Parathyroid adenoma (tissue), 2 donors: ENCODE data around the gene SPRED3.
"Not testable (repeated sequence)": the region's sequence is repeated elsewhere in the genome, so short reads cannot be mapped to it uniquely, and the experiment has no call there.

Experiments used
- H2AFZ ChIP-seq: fragments of 300-600 bp; sonication (generic); one replicate; pipeline ENCODE4 v1.7.0; 2017; ENCODE audit warnings: antibody characterized with exemption, mild to moderate bottlenecking
- H3K27ac ChIP-seq: fragments of 300-600 bp; sonication (generic); one replicate; pipeline ENCODE4 v1.7.0; 2017
- H3K27me3 ChIP-seq: fragments of 300-600 bp; sonication (generic); one replicate; pipeline ENCODE4 v1.7.0; 2017; ENCODE audit warnings: low read length; ENCODE audit not compliant: control insufficient read depth, insufficient read depth
- H3K36me3 ChIP-seq: fragments of 300-600 bp; sonication (generic); one replicate; pipeline ENCODE4 v1.7.0; 2017; ENCODE audit warnings: low read length; ENCODE audit not compliant: control insufficient read depth, insufficient read depth
- H3K4me1 ChIP-seq: fragments of 300-600 bp; sonication (generic); one replicate; pipeline ENCODE4 v1.7.0; 2017; ENCODE audit warnings: control low read depth
- H3K4me2 ChIP-seq: fragments of 300-600 bp; sonication (generic); one replicate; pipeline ENCODE4 v1.7.0; 2017; ENCODE audit warnings: low read length
- H3K4me3 ChIP-seq: fragments of 300-600 bp; sonication (generic); one replicate; pipeline ENCODE4 v1.7.0; 2017; ENCODE audit warnings: low read depth, low read length
- H3K79me2 ChIP-seq: fragments of 300-600 bp; sonication (generic); one replicate; pipeline ENCODE4 v1.7.0; 2017; ENCODE audit warnings: control low read depth
- H3K9ac ChIP-seq: fragments of 300-600 bp; sonication (generic); one replicate; pipeline ENCODE4 v1.7.0; 2017; ENCODE audit warnings: mild to moderate bottlenecking
- H3K9me3 ChIP-seq: fragments of 300-600 bp; sonication (generic); one replicate; pipeline ENCODE4 v1.7.0; 2017; ENCODE audit warnings: low read length; ENCODE audit not compliant: control insufficient read depth
- CTCF ChIP-seq: fragments of 300-600 bp; sonication (generic); IDR thresholded peaks from one replicate; pipeline ENCODE4 v1.7.0; 2017; ENCODE audit warnings: antibody characterized with exemption, mild to moderate bottlenecking
- donor health status: primary hyperparathyroidism.

SPRED3 gene

GRCh38 chr19:38421856-38422255, 33.4 kb downstream of the SPRED3 start:
- TF ChIP-seq CTCF: no peak
- Histone ChIP-seq H3K9me3 (no peaks in the 10 kb centered on the region), H3K79me2 (no peaks in the 10 kb centered on the region), H3K4me1 (peaks cover 3% of the 10 kb centered on the region), H3K36me3 (no peaks in the 10 kb centered on the region), H3K4me3 (no peak overlapping the region), H3K27ac (no peak overlapping the region), H2AFZ (no peak overlapping the region), H3K27me3 (no peaks in the 10 kb centered on the region), H3K4me2 (no peak overlapping the region), H3K9ac (no peak overlapping the region)

DNA sequence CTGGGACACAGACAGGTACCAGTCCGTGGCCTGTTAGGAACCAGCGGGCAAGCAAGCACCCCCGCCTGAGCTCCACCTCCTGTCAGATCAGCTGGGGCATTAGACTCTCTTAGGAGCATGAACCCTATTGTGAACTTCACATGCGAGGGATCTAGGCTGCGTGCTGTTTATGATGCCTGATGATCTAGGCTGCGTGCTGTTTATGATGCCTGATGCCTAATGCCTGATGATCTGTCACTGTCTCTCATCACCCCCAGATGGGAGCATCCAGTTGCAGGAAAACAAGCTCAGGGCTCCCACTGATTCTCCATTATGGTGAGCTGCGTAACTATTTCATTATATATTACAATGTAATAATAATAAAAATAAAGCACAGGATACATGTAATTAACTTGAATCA, 33.9 kb downstream of the SPRED3 start:
- Histone ChIP-seq H3K36me3 (no peaks in the 10 kb centered on the region), H3K4me1 (peaks cover 3% of the 10 kb centered on the region), H3K27ac (no peak overlapping the region), H3K4me3 (no peak overlapping the region), H3K79me2 (no peaks in the 10 kb centered on the region), H3K4me2 (no peak overlapping the region), H2AFZ (no peak overlapping the region), H3K27me3 (no peaks in the 10 kb centered on the region), H3K9ac (no peak overlapping the region), H3K9me3 (no peaks in the 10 kb centered on the region)
- TF ChIP-seq CTCF: no peak

DNA sequence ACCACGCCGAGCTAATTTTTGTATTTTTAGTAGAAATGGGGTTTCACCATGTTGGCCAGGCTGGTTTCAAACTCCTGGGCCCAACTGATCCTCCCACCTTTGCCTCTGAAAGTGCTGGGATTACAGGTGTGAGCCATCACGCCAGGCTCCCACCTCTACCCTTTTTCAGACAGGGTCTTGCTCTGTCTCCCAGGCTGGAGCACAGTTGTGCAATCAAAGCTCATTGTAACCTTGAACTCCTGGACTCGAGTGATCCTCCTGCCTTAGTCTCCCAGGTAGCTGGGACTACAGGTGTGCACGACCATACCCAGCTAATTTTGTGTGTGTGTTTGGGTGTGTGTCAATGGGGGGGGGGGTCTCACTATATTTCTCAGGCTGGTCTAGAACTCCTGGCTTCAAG, 35.8 kb downstream of the SPRED3 start:
- Histone ChIP-seq H3K27ac (no peak overlapping the region), H3K9me3 (no peaks in the 10 kb centered on the region), H3K36me3 (no peaks in the 10 kb centered on the region), H3K4me1 (no peaks in the 10 kb centered on the region), H3K79me2 (no peaks in the 10 kb centered on the region), H3K4me3 (no peak overlapping the region), H3K9ac (no peak overlapping the region), H3K4me2 (no peak overlapping the region), H3K27me3 (no peaks in the 10 kb centered on the region), H2AFZ (no peak overlapping the region)
- TF ChIP-seq CTCF: no peak

DNA sequence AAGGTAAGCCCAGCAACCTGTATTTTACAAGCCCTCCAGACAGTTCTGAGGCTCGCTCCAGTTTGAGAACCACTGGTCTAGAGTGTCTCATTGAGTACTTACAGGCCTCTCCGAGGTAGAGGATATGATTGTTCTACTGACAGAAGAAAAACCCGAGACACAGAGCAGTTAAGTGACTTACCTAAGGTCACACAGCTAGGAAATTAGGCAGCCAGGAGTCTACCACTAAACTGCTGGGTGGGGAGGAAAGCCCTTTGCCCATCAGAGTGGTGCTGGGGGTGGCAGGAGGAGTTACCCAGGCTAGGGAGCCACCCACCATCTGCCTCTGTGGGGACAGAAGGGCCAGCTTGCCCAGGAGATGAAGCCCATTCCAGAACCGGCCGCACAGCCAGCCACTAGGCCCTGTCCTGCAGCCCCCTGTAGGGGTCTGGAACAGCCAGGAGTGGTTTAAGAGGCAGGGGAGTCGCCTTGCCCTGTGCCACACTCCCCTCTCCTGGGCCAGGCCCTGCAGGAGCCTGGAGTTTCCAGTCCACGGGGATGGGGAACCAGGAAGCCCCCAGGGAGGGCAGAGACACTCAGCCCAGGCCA, 36.8 kb downstream of the SPRED3 start:
- Histone ChIP-seq H3K9me3 (no peaks in the 10 kb centered on the region), H3K27ac (no peak overlapping the region), H2AFZ (no peak overlapping the region), H3K4me1 (no peaks in the 10 kb centered on the region), H3K4me3 (no peak overlapping the region), H3K4me2 (no peak overlapping the region), H3K36me3 (no peaks in the 10 kb centered on the region), H3K79me2 (no peaks in the 10 kb centered on the region), H3K9ac (no peak overlapping the region), H3K27me3 (no peaks in the 10 kb centered on the region)
- no peak for TF ChIP-seq CTCF

DNA sequence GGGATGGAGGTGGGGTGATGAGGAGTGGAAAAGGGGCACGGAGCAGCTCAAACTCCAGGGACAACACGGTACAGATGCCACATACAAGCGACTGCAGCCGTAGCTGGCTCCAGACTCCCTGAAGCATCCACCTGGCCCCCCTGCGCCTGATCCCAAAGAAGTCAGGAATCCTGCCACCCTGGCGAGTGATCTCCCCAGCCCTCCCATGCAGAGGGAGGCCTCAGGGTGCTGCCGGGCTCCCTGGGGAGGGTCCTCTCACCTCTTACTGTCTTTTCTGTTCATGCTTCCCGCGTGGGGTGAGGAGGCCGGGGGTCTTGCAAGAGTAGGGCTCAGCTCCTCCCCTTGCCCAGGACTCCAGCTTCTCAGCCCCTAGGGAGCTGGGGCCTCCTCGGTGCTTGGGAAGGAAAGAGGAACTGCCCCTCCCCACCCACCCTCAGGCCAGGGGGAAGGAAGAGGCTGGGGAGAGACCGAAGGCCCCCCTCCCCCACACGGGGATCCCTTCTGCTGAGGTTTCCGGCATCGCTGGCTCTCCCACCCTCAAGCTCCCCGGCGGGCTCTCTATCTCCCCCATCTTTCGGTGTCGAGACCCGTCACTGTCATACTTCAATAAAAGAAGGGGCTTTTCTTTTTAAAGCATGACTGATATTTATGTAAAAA, 37.4 kb downstream of the SPRED3 start, which contains the start of gene RASGRP4:
TSS of gene RASGRP4 (minus strand) at position 410 of the 657 bp plus-strand sequence. CDS start at position 282, 128 bp downstream.
- Histone ChIP-seq H3K27ac (no peak within 1 kb of the TSS), H3K9ac (no peak within 1 kb of the TSS), H3K4me1 (no peaks in the 10 kb centered on the region), H3K36me3 (no peaks in the 10 kb centered on the region), H3K79me2 (no peaks in the 10 kb centered on the region), H3K9me3 (no peaks in the 10 kb centered on the region), H3K27me3 (no peaks in the 10 kb centered on the region), H2AFZ (no peak within 1 kb of the TSS), H3K4me2 (no peak within 1 kb of the TSS), H3K4me3 (no peak within 1 kb of the TSS)
- no peak for TF ChIP-seq CTCF

DNA sequence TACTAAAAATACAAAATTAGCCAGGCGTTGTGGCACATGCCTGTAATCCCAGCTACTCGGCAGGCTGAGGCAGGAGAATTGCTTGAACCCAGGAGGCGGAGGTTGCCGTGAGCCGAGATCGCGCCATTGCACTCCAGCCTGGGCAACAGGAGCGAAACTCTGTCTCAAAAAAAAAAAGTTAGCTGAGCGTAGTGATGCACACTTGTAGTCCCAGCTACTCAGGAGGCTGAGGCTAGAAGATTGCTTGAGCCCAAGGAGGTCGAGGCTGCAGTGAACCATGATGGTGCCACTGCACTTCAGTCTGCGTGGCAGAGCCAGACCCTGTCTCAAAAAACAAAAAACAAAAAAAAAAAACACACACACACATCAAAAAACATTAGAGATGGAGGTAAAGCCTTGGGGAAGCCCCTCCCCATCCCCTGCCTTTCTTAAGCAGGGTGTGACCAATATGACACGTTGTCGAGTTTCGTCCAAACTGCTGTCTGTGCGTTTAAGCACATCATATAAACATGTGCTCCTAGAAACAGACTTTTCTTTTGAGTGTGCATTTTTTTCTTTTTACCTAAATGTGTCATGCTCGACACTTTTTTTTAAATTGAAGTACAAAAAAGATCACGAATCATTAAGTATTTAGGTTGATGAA, 38.7 kb downstream of the SPRED3 start:
- not testable (repeated sequence) for H3K9ac ChIP-seq, H3K27me3 ChIP-seq, H3K4me2 ChIP-seq, H3K79me2 ChIP-seq, H2AFZ ChIP-seq, H3K36me3 ChIP-seq, H3K4me3 ChIP-seq, H3K4me1 ChIP-seq, H3K27ac ChIP-seq, H3K9me3 ChIP-seq
